Brain microvascular endothelial cell (primary cell): Measurements from ENCODE around the gene PLAAT5.
A peak's percentile ranks its signal among the peaks of the same experiment; 100 is the strongest.

ENCODE experiments used
- DNase-seq: peaks from one replicate; pipeline ENCODE4 v3.0.0-alpha.2; 2020
- H3K27ac ChIP-seq: fragments of 250-450 bp; sonication (Bioruptor Pico); 2 replicates; pipeline ENCODE4 v1.5.1; 2020; ENCODE audit warnings: mild to moderate bottlenecking, moderate library complexity
- H3K27me3 ChIP-seq: fragments of 250-450 bp; sonication (Bioruptor Pico); replicated peaks from 2 replicates; pipeline ENCODE4 v1.5.1; 2020; ENCODE audit warnings: mild to moderate bottlenecking
- H3K36me3 ChIP-seq: fragments of 250-450 bp; sonication (Bioruptor Pico); replicated peaks from 2 replicates; pipeline ENCODE4 v1.5.1; 2020; ENCODE audit warnings: mild to moderate bottlenecking
- H3K4me3 ChIP-seq: 2 replicates; pipeline ENCODE4 v1.5.1; 2011; ENCODE audit warnings: low read depth, mild to moderate bottlenecking, control low read depth, low read length, moderate library complexity
- in situ Hi-C: cut with HindIII; loops from 2 replicates; pipeline ENCODE4 v1.10.0; 2017; ENCODE audit warnings: low sequenced_read_pairs, low pct_ligation_motif_present
- TF ChIP-seq, protein P1 (sequence below): IDR thresholded peaks from 2 replicates; pipeline ENCODE4 v1.5.1; 2011; ENCODE audit warnings: low read depth, mild to moderate bottlenecking, moderate library complexity, low read length, control low read depth, inconsistent platforms; ENCODE audit errors: missing control alignments

The PLAAT5 gene

DNA sequence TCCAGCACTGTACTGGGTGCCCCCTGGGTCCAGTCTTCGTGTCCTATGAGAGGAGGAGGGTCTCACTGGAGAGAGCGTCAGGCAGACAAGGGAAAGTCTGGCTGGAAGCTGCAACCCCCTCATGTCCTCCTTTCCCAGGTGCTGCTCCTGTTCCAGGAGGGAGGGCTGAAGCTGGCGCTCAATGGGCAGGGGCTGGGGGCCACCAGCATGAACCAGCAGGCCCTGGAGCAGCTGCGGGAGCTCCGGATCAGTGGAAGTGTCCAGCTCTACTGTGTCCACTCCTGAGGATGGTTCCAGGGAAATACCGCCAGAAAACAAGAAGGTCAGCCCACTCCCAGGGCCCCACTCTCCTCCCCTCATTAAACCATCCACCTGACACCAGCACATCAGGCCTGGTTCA lies 25.1 kb upstream of the PLAAT5 start:
- Histone ChIP-seq H3K27ac (no peak overlapping the region), H3K27me3 (no peaks in the 10 kb centered on the region), H3K4me3 (no peak overlapping the region), H3K36me3 (no peaks in the 10 kb centered on the region)
- no peak for DNase-seq
- TF ChIP-seq, protein P1, sequence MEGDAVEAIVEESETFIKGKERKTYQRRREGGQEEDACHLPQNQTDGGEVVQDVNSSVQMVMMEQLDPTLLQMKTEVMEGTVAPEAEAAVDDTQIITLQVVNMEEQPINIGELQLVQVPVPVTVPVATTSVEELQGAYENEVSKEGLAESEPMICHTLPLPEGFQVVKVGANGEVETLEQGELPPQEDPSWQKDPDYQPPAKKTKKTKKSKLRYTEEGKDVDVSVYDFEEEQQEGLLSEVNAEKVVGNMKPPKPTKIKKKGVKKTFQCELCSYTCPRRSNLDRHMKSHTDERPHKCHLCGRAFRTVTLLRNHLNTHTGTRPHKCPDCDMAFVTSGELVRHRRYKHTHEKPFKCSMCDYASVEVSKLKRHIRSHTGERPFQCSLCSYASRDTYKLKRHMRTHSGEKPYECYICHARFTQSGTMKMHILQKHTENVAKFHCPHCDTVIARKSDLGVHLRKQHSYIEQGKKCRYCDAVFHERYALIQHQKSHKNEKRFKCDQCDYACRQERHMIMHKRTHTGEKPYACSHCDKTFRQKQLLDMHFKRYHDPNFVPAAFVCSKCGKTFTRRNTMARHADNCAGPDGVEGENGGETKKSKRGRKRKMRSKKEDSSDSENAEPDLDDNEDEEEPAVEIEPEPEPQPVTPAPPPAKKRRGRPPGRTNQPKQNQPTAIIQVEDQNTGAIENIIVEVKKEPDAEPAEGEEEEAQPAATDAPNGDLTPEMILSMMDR: no peak
- in situ Hi-C loops: no loop called here

DNA sequence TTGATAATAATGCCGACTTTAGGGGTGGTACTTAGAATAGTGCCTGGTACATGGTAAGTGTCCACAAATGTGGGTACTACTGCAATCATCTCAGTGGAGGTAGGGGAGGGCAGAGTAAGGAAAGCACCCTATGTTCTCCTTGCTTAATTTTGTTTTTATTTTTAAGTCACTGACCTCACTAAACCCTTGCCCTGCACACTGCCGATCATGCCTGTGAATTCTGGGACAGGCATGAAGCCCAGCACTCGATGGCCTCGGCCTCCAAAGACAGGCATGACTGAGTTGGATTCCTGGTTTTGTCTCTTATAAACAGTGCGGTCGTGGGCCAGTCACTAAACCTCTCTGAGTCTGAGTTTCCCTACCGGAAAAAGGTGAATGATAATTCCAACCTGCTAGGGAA lies 21.8 kb upstream of the PLAAT5 start:
- H3K27me3 ChIP-seq: no peaks in the 10 kb centered on the region
- H3K36me3 ChIP-seq: no peaks in the 10 kb centered on the region
- no peak overlapping the region for H3K27ac ChIP-seq
- in situ Hi-C loops: no loop called here
- TF ChIP-seq, protein P1: no peak
- no peak for DNase-seq
- H3K4me3 ChIP-seq: no peak overlapping the region

DNA sequence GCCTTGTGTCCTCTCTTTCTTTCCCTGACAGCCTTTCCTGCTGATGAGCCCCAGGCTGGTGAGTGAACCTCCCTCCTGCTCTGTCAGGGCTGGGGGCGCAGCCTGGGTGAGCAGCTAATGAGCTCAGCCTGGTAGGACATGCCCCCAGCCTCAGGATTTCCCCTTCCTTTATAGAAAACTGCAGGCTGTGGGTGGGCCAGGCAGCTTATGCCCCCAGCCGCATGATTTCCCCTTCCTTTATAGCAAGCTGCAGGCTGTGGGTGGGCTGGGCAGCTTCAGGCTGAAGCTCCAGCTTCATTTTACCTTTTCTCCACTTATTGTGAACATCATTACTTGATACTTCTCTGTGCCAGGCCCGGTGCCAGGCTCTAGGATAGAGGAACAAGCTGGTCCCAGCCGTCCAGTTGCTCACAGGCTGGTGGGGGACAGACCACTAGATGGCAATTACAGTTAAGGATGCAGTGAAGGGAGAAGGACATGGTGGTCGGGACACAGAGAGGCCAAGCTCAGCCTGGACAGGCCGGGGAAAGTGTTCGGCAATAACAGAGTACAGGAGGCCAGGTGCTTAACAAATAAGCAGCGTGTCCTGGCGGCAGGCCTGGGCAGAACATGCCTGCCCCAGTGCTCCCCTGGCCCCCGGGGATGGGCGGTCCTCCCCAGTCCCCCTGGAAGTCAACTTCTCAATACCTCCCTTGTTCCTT lies 20.2 kb upstream of the PLAAT5 start:
- Histone ChIP-seq H3K36me3 (no peaks in the 10 kb centered on the region), H3K4me3 (no peak overlapping the region), H3K27me3 (no peaks in the 10 kb centered on the region), H3K27ac (no peak overlapping the region)
- TF ChIP-seq, protein P1: no peak
- DNase-seq: no peak
- in situ Hi-C loops: no loop called here

DNA sequence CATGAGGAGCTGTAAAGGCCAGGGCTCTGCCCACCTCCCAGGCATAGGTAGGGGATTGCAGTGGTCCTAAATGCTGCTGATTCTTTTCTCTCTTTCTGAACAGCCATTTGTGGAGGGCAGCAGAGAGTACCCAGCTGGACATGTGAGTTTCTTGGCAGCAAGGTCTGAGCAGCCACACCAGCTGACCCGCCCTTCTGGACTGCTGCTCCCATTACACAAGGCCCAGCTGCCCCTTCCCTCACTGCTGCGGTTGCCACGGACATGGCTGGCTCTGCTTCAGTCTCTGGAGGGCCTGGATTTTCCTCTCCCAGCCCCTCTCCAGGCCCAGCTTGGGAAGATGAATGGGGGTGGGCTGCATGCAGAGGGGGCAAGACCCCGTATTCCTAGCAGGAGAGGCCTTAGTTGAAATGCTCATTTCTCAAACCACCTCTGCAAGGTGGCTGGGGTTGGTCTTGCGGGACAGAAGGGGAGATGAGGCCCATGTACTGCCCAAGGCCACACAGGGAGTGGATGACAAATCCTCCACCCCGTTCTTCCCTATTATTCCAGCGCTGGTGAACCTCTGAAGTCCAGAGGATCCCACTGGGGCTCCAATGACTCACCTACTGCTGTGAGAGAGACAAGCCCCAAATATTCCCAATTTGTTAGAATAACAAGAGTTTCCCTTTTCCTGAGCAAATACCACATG lies 19.5 kb upstream of the PLAAT5 start:
- Histone ChIP-seq H3K36me3 (no peaks in the 10 kb centered on the region), H3K27me3 (no peaks in the 10 kb centered on the region), H3K4me3 (no peak overlapping the region), H3K27ac (no peak overlapping the region)
- in situ Hi-C loops: no loop called here
- TF ChIP-seq, protein P1: no peak
- no peak for DNase-seq

DNA sequence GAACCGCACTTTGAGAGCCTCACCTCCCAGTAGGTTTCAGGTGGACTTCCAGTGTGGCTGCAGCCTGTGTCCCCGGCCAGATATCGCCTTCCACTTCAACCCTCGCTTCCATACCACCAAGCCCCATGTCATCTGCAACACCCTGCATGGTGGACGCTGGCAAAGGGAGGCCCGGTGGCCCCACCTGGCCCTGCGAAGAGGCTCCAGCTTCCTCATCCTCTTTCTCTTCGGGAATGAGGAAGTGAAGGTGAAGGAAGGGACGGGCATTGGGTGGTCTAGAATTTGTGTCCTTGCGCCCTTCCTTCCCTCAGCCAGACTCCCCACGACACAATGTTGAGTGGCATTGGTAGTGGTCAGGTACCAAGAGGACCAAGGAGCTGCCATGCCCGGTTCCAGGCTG lies 17.8 kb upstream of the PLAAT5 start:
- Histone ChIP-seq H3K27me3 (no peaks in the 10 kb centered on the region), H3K36me3 (no peaks in the 10 kb centered on the region), H3K27ac (no peak overlapping the region), H3K4me3 (no peak overlapping the region)
- no peak for DNase-seq
- TF ChIP-seq, protein P1: no peak
- in situ Hi-C loops: no loop called here

DNA sequence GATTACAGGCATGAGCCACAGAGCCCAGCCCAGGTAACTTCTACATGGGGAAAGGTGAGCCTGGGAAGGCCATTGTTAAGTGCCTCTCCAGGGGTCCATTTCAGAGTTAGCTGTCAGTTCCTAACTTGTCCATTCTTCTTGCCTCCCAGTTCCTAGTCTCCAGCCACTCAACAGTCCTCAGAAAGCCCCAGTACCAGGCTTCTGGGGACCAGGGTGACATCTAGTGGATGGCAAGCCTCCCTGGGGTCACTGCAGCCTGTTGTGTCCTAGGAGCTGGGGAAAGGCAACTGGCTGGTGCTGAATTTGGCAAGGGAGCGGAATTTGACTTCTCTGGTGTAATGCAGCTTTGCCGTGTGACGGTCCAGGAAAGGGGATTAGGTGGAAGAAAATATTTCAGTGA lies 17.0 kb upstream of the PLAAT5 start:
- Histone ChIP-seq H3K27me3 (no peaks in the 10 kb centered on the region), H3K27ac (no peak overlapping the region), H3K4me3 (no peak overlapping the region), H3K36me3 (no peaks in the 10 kb centered on the region)
- DNase-seq: no peak
- in situ Hi-C loops: no loop called here
- TF ChIP-seq, protein P1: peak; percentile 53
